HepG2 (cell line): ENCODE measurements around the gene PAXIP1. TPM values are rescaled to one million over a fixed set of nuclear protein-coding genes. Genes with fewer than 3 reads are reported as not detected.
"Not testable (repeated sequence)": the region's sequence is repeated elsewhere in the genome, so short reads cannot be mapped to it uniquely, and the experiment has no call there.

Experiments used
- ATAC-seq: fragments of 200-7000 bp; cut with Tn5 transposase; 3 replicates; pipeline ENCODE4 v1.9.1; 2020; ENCODE audit warnings: mild to moderate bottlenecking, moderate library complexity
- BruUV-seq: library from RNA; stranded (reverse); fragments of 400-500 nt; replicated peaks from 2 replicates; lab custom pipeline; 2021; lab: Mats Ljungman, UMichigan
- CTCF ChIA-PET: fragments of 300-600 bp; formaldehyde crosslinking; extraction: SDS; loops from one replicate; lab custom pipeline; 2021; ENCODE audit warnings: low total read pairs, inconsistent platforms, low intra/inter-chr PET ratio; lab: Yijun Ruan, JAX
- POLR2A ChIA-PET: fragments of 350-600 bp; sonication (Branson Sonifier 250); formaldehyde crosslinking; loops from one replicate; lab custom pipeline; 2020; ENCODE audit warnings: antibody characterized with exemption, inconsistent platforms; lab: Yijun Ruan, JAX
- DNase-seq: peaks from one replicate; pipeline ENCODE4 v3.0.0-alpha.2; 2015; ENCODE audit warnings: low spot score
- FAIRE-seq: peaks from 3 replicates; lab custom pipeline; 2011; peaks lifted over from hg19 to GRCh38; lab: Jason Lieb, UNC
- H2AFZ ChIP-seq: one replicate; pipeline ENCODE4 v1.6.1; 2011; ENCODE audit warnings: low read length, inconsistent platforms
- H3K27ac ChIP-seq: fragments of 300-600 bp; 3 replicates; pipeline ENCODE4 v1.8.0; 2011; ENCODE audit warnings: mixed run types, mild to moderate bottlenecking, mixed read lengths, low read length, inconsistent platforms; ENCODE audit not compliant: insufficient read depth; ENCODE audit errors: extremely low read length
- H3K27me3 ChIP-seq, 2 experiments: fragments of 200-600 bp in 1 of 2; 2 replicates in 1 of 2; 3 replicates in 1 of 2; pipeline versions ENCODE4 v1.6.0 to v1.8.0; 2011; ENCODE audit warnings: low read length in 2 of 2, mild to moderate bottlenecking in 2 of 2, moderate library complexity in 2 of 2, inconsistent platforms in 1 of 2; ENCODE audit not compliant: insufficient read depth in 2 of 2, control insufficient read depth in 1 of 2
- H3K36me3 ChIP-seq, 2 experiments: fragments of 200-600 bp in 1 of 2; replicated peaks in 1 of 2; 2 replicates in 1 of 2; 3 replicates in 1 of 2; pipeline versions ENCODE4 v1.5.1 to v1.8.0; 2011; ENCODE audit warnings: low read length in 2 of 2, inconsistent platforms in 1 of 2; ENCODE audit not compliant: insufficient read depth in 2 of 2, control insufficient read depth in 1 of 2
- H3K4me1 ChIP-seq: 2 replicates; pipeline ENCODE4 v1.5.1; 2012; ENCODE audit warnings: low read length, inconsistent platforms; ENCODE audit not compliant: insufficient read depth
- H3K4me2 ChIP-seq: 2 replicates; pipeline ENCODE4 v1.6.0; 2011; ENCODE audit warnings: low read depth, low read length, inconsistent platforms
- H3K4me3 ChIP-seq, 3 experiments: fragments of 200-600 bp in 1 of 3; sonication (generic), shearing (Covaris generic) in 1 of 3; replicated peaks in 1 of 3; 2 replicates each; pipeline ENCODE4 v1.5.1; 2011 to 2016; ENCODE audit warnings: low read length in 3 of 3, inconsistent platforms in 2 of 3, low read depth in 2 of 3, mild to moderate bottlenecking in 2 of 3, control low read depth in 1 of 3, mixed read lengths in 1 of 3; ENCODE audit not compliant: insufficient read depth in 1 of 3
- H3K79me2 ChIP-seq: one replicate; pipeline ENCODE4 v1.6.1; 2011; ENCODE audit warnings: low read length, inconsistent platforms; ENCODE audit not compliant: insufficient read depth
- H3K9ac ChIP-seq: 2 replicates; pipeline ENCODE4 v1.6.0; 2011; ENCODE audit warnings: mild to moderate bottlenecking, low read depth, low read length, inconsistent platforms; ENCODE audit not compliant: insufficient read depth
- H3K9me3 ChIP-seq: 2 replicates; pipeline ENCODE4 v1.5.1; 2012; ENCODE audit warnings: mild to moderate bottlenecking, low read length
- H4K20me1 ChIP-seq: 2 replicates; pipeline ENCODE4 v1.6.0; 2011; ENCODE audit warnings: inconsistent platforms, mild to moderate bottlenecking, low read length, moderate library complexity; ENCODE audit not compliant: insufficient read depth
- ATM ChIP-seq: fragments of 450-650 bp; IDR thresholded peaks from 2 replicates; pipeline ENCODE4 v1.7.1; 2017; ENCODE audit warnings: mild to moderate bottlenecking, borderline replicate concordance
- FLYWCH1 ChIP-seq: sonication (generic); formaldehyde crosslinking; IDR thresholded peaks from 2 replicates; pipeline ENCODE4 v1.8.1; 2023; ENCODE audit warnings: mild to moderate bottlenecking, missing genetic modification reagents
- RORA ChIP-seq: sonication (generic); formaldehyde crosslinking; IDR thresholded peaks from 2 replicates; pipeline ENCODE4 v1.5.0; 2020; ENCODE audit warnings: mild to moderate bottlenecking, missing genetic modification reagents, moderate library complexity
- SMARCC2 ChIP-seq: fragments of 450-650 bp; IDR thresholded peaks from 2 replicates; pipeline ENCODE4 v1.6.1; 2017; ENCODE audit warnings: antibody characterized with exemption, mild to moderate bottlenecking
- ZNF10 ChIP-seq: sonication (generic); formaldehyde crosslinking; IDR thresholded peaks from 2 replicates; pipeline ENCODE4 v1.4.0; 2020; ENCODE audit warnings: mild to moderate bottlenecking, low read depth, missing genetic modification reagents, borderline replicate concordance
- ZNF275 ChIP-seq: sonication (generic); formaldehyde crosslinking; IDR thresholded peaks from 2 replicates; pipeline ENCODE4 v1.8.0; 2022; ENCODE audit warnings: missing genetic modification reagents, mild to moderate bottlenecking, inconsistent platforms, borderline replicate concordance
- ZNF326 ChIP-seq: sonication (generic); formaldehyde crosslinking; IDR thresholded peaks from 2 replicates; pipeline ENCODE4 v1.4.0; 2020; ENCODE audit warnings: missing genetic modification reagents, borderline replicate concordance
- ZNF513 ChIP-seq: sonication (generic); formaldehyde crosslinking; conservative IDR thresholded peaks from 2 replicates; pipeline ENCODE4 v1.5.0; 2020; ENCODE audit warnings: missing genetic modification reagents
- WGBS: methylation state at CpG from one replicate; pipeline ENCODE4 v1.1.6; 2017; ENCODE audit warnings: low lambda C conversion rate; 5-methylcytosine and 5-hydroxymethylcytosine counted together
- in situ Hi-C: cut with HindIII; loops from 2 replicates; pipeline ENCODE4 v1.10.0; 2017; ENCODE audit warnings: low pct_unique_long_range_greater_than_20kb; ENCODE audit not compliant: extremely low pct_ligation_motif_present
- intact Hi-C: fragments of 100-400 bp; cut with micrococcal nuclease; formaldehyde crosslinking; loops from one replicate; pipeline ENCODE4 v1.10.0; 2022; ENCODE audit not compliant: unreplicated experiment
- polyA plus RNA-seq, 8 experiments: library from polyadenylated mRNA; depleted of rRNA in 3 of 8; stranded (reverse) in 7 of 8; unstranded in 1 of 8; fragments of >200 nt; fragmentation: Illumina TruSeq in 4 of 8; extraction: Trizol in 4 of 8; gene quantifications; 2 replicates each; pipeline versions ENCODE4 v1.2.1 to v1.2.3, GENCODE V29; 2011 to 2016; ENCODE audit warnings: low read depth in 4 of 8, missing spikeins in 1 of 8, mixed read lengths in 1 of 8; ENCODE audit not compliant: insufficient read depth in 1 of 8
- total RNA-seq, 5 experiments: library from RNA; depleted of rRNA; stranded (reverse); fragments of >200 nt; fragmentation: Illumina TruSeq; extraction: Trizol; gene quantifications; 2 replicates each; pipeline ENCODE4 v1.2.3, GENCODE V29; 2016; ENCODE audit warnings: low read depth in 1 of 5

Gene PAXIP1
- total and polyA plus RNA-seq, 2 of the 13 experiments (the other 11 are each of a cell fraction or from before 2014, with no cell fraction given) = 11.6 to 16.2 TPM

GRCh38 chr7:155038335-155038734 is 35.4 kb upstream of the PAXIP1 start:
- H3K4me3 ChIP-seq = no peak overlapping the region
- in situ Hi-C loops (no loop called here), intact Hi-C loops (no loop called here)
- no peak overlapping the region for H3K4me2 ChIP-seq
- peaks cover 0 to 3% of the 10 kb centered on the region in 2 experiments; a peak in 1 of 5 replicates for H3K27me3 ChIP-seq
- no TSS peak for BruUV-seq
- WGBS = 30% methylated on average over 4 of the region's 4 CpGs
- no peaks in the 10 kb centered on the region for H3K9me3 ChIP-seq
- no peaks in the 10 kb centered on the region for H3K36me3 ChIP-seq
- H2AFZ ChIP-seq = no peak overlapping the region
- no peak for ATAC-seq
- H3K27ac ChIP-seq = no peak overlapping the region
- no peaks in the 10 kb centered on the region for H3K79me2 ChIP-seq
- ChIA-PET POLR2A (no interaction called here), CTCF (no interaction called here)
- no peak overlapping the region for H3K9ac ChIP-seq
- no peak for FAIRE-seq
- TF ChIP-seq SMARCC2 (no peak), ATM (no peak), ZNF10 (CRISPR knock-in tag) (no peak), RORA (CRISPR knock-in tag) (no peak), ZNF326 (CRISPR knock-in tag) (no peak), ZNF275 (CRISPR knock-in tag) (no peak), FLYWCH1 (CRISPR knock-in tag) (no peak), ZNF513 (CRISPR knock-in tag) (no peak)
- DNase-seq = no peak
- no peaks in the 10 kb centered on the region for H4K20me1 ChIP-seq
- no peaks in the 10 kb centered on the region for H3K4me1 ChIP-seq

- H2AFZ ChIP-seq, H3K9me3 ChIP-seq, H3K79me2 ChIP-seq, H3K4me3 ChIP-seq, H3K27me3 ChIP-seq, H3K36me3 ChIP-seq, POLR2A ChIA-PET, H3K4me1 ChIP-seq, H4K20me1 ChIP-seq, ATAC-seq, H3K27ac ChIP-seq, FAIRE-seq, BruUV-seq, in situ Hi-C loops, H3K4me2 ChIP-seq, intact Hi-C loops, CTCF ChIA-PET, H3K9ac ChIP-seq, DNase-seq: not testable (repeated sequence)
- WGBS = 44% methylated on average over 15 of the region's 15 CpGs
Measured at GRCh38 chr7:155034495-155034894, 31.6 kb upstream of the PAXIP1 start.
